Breast epithelium (tissue), 4 donors: ENCODE results near the gene PCSK2. TPM values are rescaled to one million over a fixed set of nuclear protein-coding genes. Genes with fewer than 3 reads are reported as not detected.

Source experiments
- DNase-seq, 2 donors: peaks; one replicate each; pipeline ENCODE4 v3.0.0-alpha.2; 2019; ENCODE audit warnings: low spot score in 2 of 2
- H3K27ac ChIP-seq, 2 donors: fragments of 200-600 bp; sonication (generic) in 1 of 2; one replicate each; pipeline ENCODE4 v1.5.1; 2016 to 2019; ENCODE audit warnings: mild to moderate bottlenecking in 1 of 2
- H3K27me3 ChIP-seq, 2 donors: fragments of 200-600 bp; sonication (generic) in 1 of 2; one replicate each; pipeline versions ENCODE4 v1.5.1 to v1.6.0; 2017 to 2019; ENCODE audit warnings: control low read depth in 1 of 2, mild to moderate bottlenecking in 1 of 2
- H3K36me3 ChIP-seq: fragments of 200-600 bp; one replicate; pipeline ENCODE4 v1.5.1; 2019
- H3K4me1 ChIP-seq, 2 donors: fragments of 200-600 bp; sonication (generic); one replicate each; pipeline ENCODE4 v1.5.1; 2016 to 2019; ENCODE audit warnings: control low read depth in 1 of 2
- H3K4me3 ChIP-seq, 3 donors: fragments of 200-600 bp; sonication (generic); 1 replicate in 2 of 3; 2 replicates in 1 of 3; pipeline ENCODE4 v1.5.1; 2016 to 2019; ENCODE audit warnings: mild to moderate bottlenecking in 3 of 3, moderate library complexity in 2 of 3
- H3K9me3 ChIP-seq, 2 donors: fragments of 200-600 bp; sonication (generic) in 1 of 2; one replicate each; pipeline ENCODE4 v1.5.1; 2016 to 2019; ENCODE audit warnings: control low read depth in 1 of 2
- CTCF ChIP-seq, 3 donors: fragments of 450-650 bp; IDR thresholded peaks; one replicate each; pipeline ENCODE4 v1.5.1; 2016 to 2017; ENCODE audit warnings: antibody characterized with exemption in 3 of 3, mild to moderate bottlenecking in 3 of 3, moderate library complexity in 3 of 3
- POLR2A ChIP-seq: fragments of 450-650 bp; IDR thresholded peaks from one replicate; pipeline ENCODE4 v1.6.1; 2016; ENCODE audit warnings: antibody characterized with exemption, mild to moderate bottlenecking, moderate library complexity
- POLR2AphosphoS5 ChIP-seq, 3 donors: sonication (generic); formaldehyde crosslinking; IDR thresholded peaks; one replicate each; pipeline ENCODE4 v1.6.1; 2017; ENCODE audit warnings: antibody characterized with exemption in 3 of 3
- intact Hi-C: fragments of 100-400 bp; cut with DNase I; formaldehyde crosslinking; loops from one replicate; pipeline ENCODE4 v1.15.1; 2023; ENCODE audit warnings: low total_unique reads
- total RNA-seq, 3 donors: library from RNA; depleted of rRNA; stranded (reverse); fragments of >200 nt; gene quantifications; one replicate each; pipeline ENCODE4 v1.1.0, GENCODE V29; 2016

PCSK2 gene
- total RNA-seq, 3 donors from 2014 or later: 0.16 TPM; not detected in 2

DNA sequence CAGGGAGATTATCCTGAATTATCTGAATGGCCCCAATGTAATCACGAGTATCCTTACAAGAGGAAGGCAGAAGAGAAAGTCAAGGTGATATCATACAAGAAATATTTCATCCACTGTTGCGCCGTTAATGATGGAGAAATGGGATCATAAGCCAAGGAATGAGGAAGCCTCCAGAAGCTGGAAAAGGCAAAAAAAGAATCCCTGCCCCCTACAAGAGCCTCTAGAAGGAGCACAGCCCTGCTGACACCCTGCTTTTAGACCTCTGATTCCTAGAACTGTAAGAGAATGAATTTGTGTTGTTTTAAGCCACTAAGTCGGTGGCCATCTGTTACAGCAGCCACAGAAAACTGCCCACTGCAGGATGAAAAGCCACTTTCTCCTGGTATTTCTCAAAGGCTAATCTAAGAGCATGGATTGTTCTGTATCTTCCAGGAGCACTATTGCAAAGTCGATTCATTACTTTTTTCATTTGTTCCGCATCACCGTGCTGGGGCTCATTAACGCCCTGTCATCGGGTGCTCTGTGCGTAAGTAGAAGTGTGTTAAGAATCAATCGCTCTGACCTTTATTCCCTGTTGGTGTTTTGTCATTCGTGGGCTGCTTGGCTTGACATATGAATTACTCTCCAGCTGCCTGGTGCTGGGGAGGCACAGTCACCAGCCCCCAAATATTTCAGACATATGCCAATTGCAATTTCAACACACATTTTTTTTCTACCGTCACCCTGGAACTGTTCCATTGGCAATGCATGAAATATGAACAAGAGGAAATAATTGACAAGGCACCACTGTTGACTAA is 117.0 kb downstream of the PCSK2 start:
- intact Hi-C loops: no loop called here
- Histone ChIP-seq H3K27me3 (peaks cover 0 to 13% of the 10 kb centered on the region in 2 donors), H3K4me3 (no peak overlapping the region), H3K4me1 (no peaks in the 10 kb centered on the region), H3K27ac (no peak overlapping the region), H3K36me3 (no peaks in the 10 kb centered on the region), H3K9me3 (no peaks in the 10 kb centered on the region)
- no peak for TF ChIP-seq POLR2A
- no peak for TF ChIP-seq POLR2AphosphoS5 (IDR thresholded peaks at IDR 0.05)
- TF ChIP-seq CTCF (IDR thresholded peaks at IDR 0.05): no peak
- DNase-seq: no peak

GRCh38 chr20:17344790-17345189 is 118.0 kb downstream of the PCSK2 start:
- Histone ChIP-seq H3K9me3 (no peaks in the 10 kb centered on the region), H3K4me1 (no peaks in the 10 kb centered on the region), H3K27ac (no peak overlapping the region), H3K27me3 (peaks cover 0 to 13% of the 10 kb centered on the region in 2 donors), H3K36me3 (no peaks in the 10 kb centered on the region), H3K4me3 (no peak overlapping the region)
- no peak for DNase-seq
- TF ChIP-seq POLR2AphosphoS5 (IDR thresholded peaks at IDR 0.05): no peak
- no peak for TF ChIP-seq CTCF (IDR thresholded peaks at IDR 0.05)
- TF ChIP-seq POLR2A: no peak
- intact Hi-C loops: no loop called here

DNA sequence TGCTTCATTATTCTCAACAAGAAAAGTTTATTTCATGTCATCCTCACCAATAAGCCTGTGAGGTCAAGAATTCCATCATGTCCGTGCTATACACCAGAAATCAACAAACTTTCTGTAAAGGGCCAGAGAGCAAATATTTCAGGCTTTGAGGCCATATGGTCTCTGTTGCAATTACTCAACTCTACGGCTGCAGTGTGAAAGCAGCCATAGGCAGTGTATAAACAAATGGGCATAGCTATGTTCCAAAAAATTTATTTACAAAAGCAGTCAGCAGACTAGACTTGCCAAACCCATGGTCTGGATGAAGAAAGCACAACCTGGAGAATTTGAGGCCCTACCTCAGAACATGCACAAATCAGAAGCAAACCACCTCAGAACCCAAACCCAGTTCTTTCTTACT is 118.5 kb downstream of the PCSK2 start:
- peaks cover 0 to 13% of the 10 kb centered on the region in 2 donors for H3K27me3 ChIP-seq
- no peak overlapping the region for H3K4me3 ChIP-seq
- no peak for TF ChIP-seq CTCF (IDR thresholded peaks at IDR 0.05)
- no peak for TF ChIP-seq POLR2A
- no peak for TF ChIP-seq POLR2AphosphoS5 (IDR thresholded peaks at IDR 0.05)
- H3K4me1 ChIP-seq: no peaks in the 10 kb centered on the region
- intact Hi-C loops: no loop called here
- DNase-seq: no peak
- H3K36me3 ChIP-seq: no peaks in the 10 kb centered on the region
- no peak overlapping the region for H3K27ac ChIP-seq
- no peaks in the 10 kb centered on the region for H3K9me3 ChIP-seq

GRCh38 chr20:17350321-17350720 is 123.5 kb downstream of the PCSK2 start:
- no peak for TF ChIP-seq POLR2AphosphoS5 (IDR thresholded peaks at IDR 0.05)
- no peak for TF ChIP-seq POLR2A
- DNase-seq: no peak
- intact Hi-C loops: no loop called here
- H3K4me1 ChIP-seq: no peaks in the 10 kb centered on the region
- no peaks in the 10 kb centered on the region for H3K36me3 ChIP-seq
- no peak overlapping the region for H3K4me3 ChIP-seq
- H3K9me3 ChIP-seq: no peaks in the 10 kb centered on the region
- H3K27ac ChIP-seq: no peak overlapping the region
- H3K27me3 ChIP-seq: peaks cover 0 to 13% of the 10 kb centered on the region in 2 donors

DNA sequence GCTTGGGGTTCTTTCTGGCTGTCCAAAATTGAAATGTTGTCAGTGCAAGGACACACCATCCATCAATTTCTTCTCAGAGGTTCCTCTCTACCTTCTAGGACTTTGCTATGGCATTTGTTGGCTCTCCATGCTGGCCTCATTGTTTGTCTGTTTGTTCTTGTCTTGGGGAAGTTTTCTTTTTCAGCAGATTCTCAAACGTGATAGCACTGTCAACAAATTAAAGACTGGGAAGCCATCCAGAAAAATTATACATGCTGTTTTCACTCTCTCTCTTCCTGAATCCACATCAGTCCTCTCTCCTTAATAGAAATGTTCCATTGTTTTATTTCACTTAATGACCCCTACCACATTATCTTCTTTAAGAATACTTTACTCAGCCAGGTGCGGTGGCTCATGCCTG is 130.4 kb downstream of the PCSK2 start:
- Histone ChIP-seq H3K27me3 (no peaks in the 10 kb centered on the region), H3K9me3 (no peaks in the 10 kb centered on the region), H3K4me3 (no peak overlapping the region), H3K27ac (no peak overlapping the region), H3K36me3 (no peaks in the 10 kb centered on the region), H3K4me1 (no peaks in the 10 kb centered on the region)
- DNase-seq: no peak
- TF ChIP-seq POLR2AphosphoS5 (IDR thresholded peaks at IDR 0.05) (no peak), POLR2A (no peak), CTCF (IDR thresholded peaks at IDR 0.05) (no peak)
- intact Hi-C loops: no loop called here
